ENCODE data around the gene OPCML.

- TF ChIP-seq, protein P1, sequence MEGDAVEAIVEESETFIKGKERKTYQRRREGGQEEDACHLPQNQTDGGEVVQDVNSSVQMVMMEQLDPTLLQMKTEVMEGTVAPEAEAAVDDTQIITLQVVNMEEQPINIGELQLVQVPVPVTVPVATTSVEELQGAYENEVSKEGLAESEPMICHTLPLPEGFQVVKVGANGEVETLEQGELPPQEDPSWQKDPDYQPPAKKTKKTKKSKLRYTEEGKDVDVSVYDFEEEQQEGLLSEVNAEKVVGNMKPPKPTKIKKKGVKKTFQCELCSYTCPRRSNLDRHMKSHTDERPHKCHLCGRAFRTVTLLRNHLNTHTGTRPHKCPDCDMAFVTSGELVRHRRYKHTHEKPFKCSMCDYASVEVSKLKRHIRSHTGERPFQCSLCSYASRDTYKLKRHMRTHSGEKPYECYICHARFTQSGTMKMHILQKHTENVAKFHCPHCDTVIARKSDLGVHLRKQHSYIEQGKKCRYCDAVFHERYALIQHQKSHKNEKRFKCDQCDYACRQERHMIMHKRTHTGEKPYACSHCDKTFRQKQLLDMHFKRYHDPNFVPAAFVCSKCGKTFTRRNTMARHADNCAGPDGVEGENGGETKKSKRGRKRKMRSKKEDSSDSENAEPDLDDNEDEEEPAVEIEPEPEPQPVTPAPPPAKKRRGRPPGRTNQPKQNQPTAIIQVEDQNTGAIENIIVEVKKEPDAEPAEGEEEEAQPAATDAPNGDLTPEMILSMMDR (IDR thresholded peaks at IDR 0.05; ENCODE audit: insufficient read depth, low read length, poor library complexity, severe bottlenecking): no peak
- no peak for TF ChIP-seq EZH2phosphoT487 (conservative IDR thresholded peaks at IDR 0.05; ENCODE audit: low read length)
Observed at GRCh38 chr11:133191931-133192330, 340.4 kb downstream of the OPCML start.
